GM18505 (cell line): ENCODE data around the gene DYSF.

ENCODE experiments used
- ATAC-seq: cut with Tn5 transposase; IDR thresholded peaks from one replicate; pipeline ENCODE4 v1.9.1; 2021; ENCODE audit not compliant: unreplicated experiment
- POLR2A ChIP-seq: IDR thresholded peaks from 4 replicates; pipeline ENCODE4 v1.6.1; 2011; ENCODE audit warnings: borderline replicate concordance; ENCODE audit not compliant: insufficient read depth, insufficient read length; ENCODE audit errors: extremely low read depth

DYSF gene

GRCh38 chr2:71728036-71728435 lies 274.7 kb downstream of the DYSF start:
- ATAC-seq, result no peak
- no peak for TF ChIP-seq POLR2A

GRCh38 chr2:71730785-71731383 lies 277.5 kb downstream of the DYSF start:
- ATAC-seq, result no peak

GRCh38 chr2:71734620-71735019 lies 281.3 kb downstream of the DYSF start:
- no peak for TF ChIP-seq POLR2A
- ATAC-seq, result no peak

More at GRCh38 chr2:71730785-71731383, 277.5 kb downstream of the DYSF start:
- no peak for TF ChIP-seq POLR2A

GRCh38 chr2:71735676-71736075 lies 282.3 kb downstream of the DYSF start:
- no peak for ATAC-seq
- TF ChIP-seq POLR2A, result no peak
